Parathyroid adenoma (tissue), 2 donors: Measurements from ENCODE around the gene OR8B12.
"Not testable (repeated sequence)": the region's sequence is repeated elsewhere in the genome, so short reads cannot be mapped to it uniquely, and the experiment has no call there.

Experiments used
- H2AFZ ChIP-seq: fragments of 300-600 bp; sonication (generic); one replicate; pipeline ENCODE4 v1.7.0; 2017; ENCODE audit warnings: antibody characterized with exemption, mild to moderate bottlenecking
- H3K27ac ChIP-seq: fragments of 300-600 bp; sonication (generic); one replicate; pipeline ENCODE4 v1.7.0; 2017
- H3K27me3 ChIP-seq: fragments of 300-600 bp; sonication (generic); one replicate; pipeline ENCODE4 v1.7.0; 2017; ENCODE audit warnings: low read length; ENCODE audit not compliant: control insufficient read depth, insufficient read depth
- H3K36me3 ChIP-seq: fragments of 300-600 bp; sonication (generic); one replicate; pipeline ENCODE4 v1.7.0; 2017; ENCODE audit warnings: low read length; ENCODE audit not compliant: control insufficient read depth, insufficient read depth
- H3K4me1 ChIP-seq: fragments of 300-600 bp; sonication (generic); one replicate; pipeline ENCODE4 v1.7.0; 2017; ENCODE audit warnings: control low read depth
- H3K4me2 ChIP-seq: fragments of 300-600 bp; sonication (generic); one replicate; pipeline ENCODE4 v1.7.0; 2017; ENCODE audit warnings: low read length
- H3K4me3 ChIP-seq: fragments of 300-600 bp; sonication (generic); one replicate; pipeline ENCODE4 v1.7.0; 2017; ENCODE audit warnings: low read depth, low read length
- H3K79me2 ChIP-seq: fragments of 300-600 bp; sonication (generic); one replicate; pipeline ENCODE4 v1.7.0; 2017; ENCODE audit warnings: control low read depth
- H3K9ac ChIP-seq: fragments of 300-600 bp; sonication (generic); one replicate; pipeline ENCODE4 v1.7.0; 2017; ENCODE audit warnings: mild to moderate bottlenecking
- H3K9me3 ChIP-seq: fragments of 300-600 bp; sonication (generic); one replicate; pipeline ENCODE4 v1.7.0; 2017; ENCODE audit warnings: low read length; ENCODE audit not compliant: control insufficient read depth
- TF ChIP-seq, protein P1 (sequence below): fragments of 300-600 bp; sonication (generic); IDR thresholded peaks from one replicate; pipeline ENCODE4 v1.7.0; 2017; ENCODE audit warnings: antibody characterized with exemption, mild to moderate bottlenecking
- donor health status: primary hyperparathyroidism.

Gene OR8B12

DNA sequence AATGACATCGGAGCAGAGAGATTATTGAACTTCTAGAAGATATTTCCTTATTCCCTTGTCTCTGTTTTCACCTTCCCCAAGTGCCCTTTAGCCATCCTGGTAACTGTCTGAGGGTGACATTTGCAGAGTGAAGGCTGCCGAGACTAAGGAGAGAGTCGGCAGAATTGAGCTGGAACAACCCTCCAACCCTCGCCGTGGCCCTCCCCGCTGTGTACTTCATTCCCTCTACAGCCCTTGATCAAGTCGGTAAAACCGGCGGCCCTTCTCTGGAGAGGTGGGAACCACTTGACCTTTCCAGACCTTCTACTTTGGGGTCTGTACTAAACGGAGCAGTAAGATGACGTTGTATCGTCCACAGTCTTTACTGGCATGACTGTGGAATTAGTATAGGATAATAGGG lies 26.1 kb downstream of the OR8B12 start:
- no peak overlapping the region for H3K27ac ChIP-seq
- H3K36me3 ChIP-seq = no peaks in the 10 kb centered on the region
- no peak overlapping the region for H3K9ac ChIP-seq
- no peak overlapping the region for H3K4me3 ChIP-seq
- no peak overlapping the region for H3K4me2 ChIP-seq
- no peak overlapping the region for H2AFZ ChIP-seq
- no peaks in the 10 kb centered on the region for H3K27me3 ChIP-seq
- H3K9me3 ChIP-seq = no peaks in the 10 kb centered on the region
- TF ChIP-seq, protein P1, sequence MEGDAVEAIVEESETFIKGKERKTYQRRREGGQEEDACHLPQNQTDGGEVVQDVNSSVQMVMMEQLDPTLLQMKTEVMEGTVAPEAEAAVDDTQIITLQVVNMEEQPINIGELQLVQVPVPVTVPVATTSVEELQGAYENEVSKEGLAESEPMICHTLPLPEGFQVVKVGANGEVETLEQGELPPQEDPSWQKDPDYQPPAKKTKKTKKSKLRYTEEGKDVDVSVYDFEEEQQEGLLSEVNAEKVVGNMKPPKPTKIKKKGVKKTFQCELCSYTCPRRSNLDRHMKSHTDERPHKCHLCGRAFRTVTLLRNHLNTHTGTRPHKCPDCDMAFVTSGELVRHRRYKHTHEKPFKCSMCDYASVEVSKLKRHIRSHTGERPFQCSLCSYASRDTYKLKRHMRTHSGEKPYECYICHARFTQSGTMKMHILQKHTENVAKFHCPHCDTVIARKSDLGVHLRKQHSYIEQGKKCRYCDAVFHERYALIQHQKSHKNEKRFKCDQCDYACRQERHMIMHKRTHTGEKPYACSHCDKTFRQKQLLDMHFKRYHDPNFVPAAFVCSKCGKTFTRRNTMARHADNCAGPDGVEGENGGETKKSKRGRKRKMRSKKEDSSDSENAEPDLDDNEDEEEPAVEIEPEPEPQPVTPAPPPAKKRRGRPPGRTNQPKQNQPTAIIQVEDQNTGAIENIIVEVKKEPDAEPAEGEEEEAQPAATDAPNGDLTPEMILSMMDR = no peak
- H3K79me2 ChIP-seq = no peaks in the 10 kb centered on the region
- H3K4me1 ChIP-seq = no peaks in the 10 kb centered on the region

DNA sequence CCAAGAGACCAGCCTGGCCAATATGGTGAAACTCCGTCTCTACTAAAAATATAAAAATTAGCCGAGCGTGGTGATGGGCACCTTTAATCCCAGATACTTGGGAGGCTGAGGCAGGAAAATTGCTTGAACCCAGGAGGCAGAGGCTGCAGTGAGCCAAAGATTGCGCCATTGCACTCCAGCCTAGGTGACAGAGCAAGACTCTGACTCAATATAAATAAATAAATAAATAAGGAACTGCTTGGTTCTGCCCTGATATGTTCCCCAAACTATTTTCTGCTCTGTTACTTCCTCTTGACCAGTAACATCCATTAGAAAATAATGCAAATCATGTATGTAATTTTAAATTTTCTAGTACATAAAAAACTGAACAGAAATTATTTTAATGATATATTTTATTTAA lies 28.8 kb downstream of the OR8B12 start:
- not testable (repeated sequence) for H3K9me3 ChIP-seq, H3K9ac ChIP-seq, H2AFZ ChIP-seq, H3K27me3 ChIP-seq, H3K4me3 ChIP-seq, H3K79me2 ChIP-seq, H3K36me3 ChIP-seq, H3K27ac ChIP-seq, H3K4me2 ChIP-seq, H3K4me1 ChIP-seq

- H3K27me3 ChIP-seq = no peaks in the 10 kb centered on the region
- no peak overlapping the region for H2AFZ ChIP-seq
- TF ChIP-seq, protein P1 = no peak
- H3K27ac ChIP-seq = no peak overlapping the region
- no peaks in the 10 kb centered on the region for H3K36me3 ChIP-seq
- H3K9ac ChIP-seq = no peak overlapping the region
- no peaks in the 10 kb centered on the region for H3K79me2 ChIP-seq
- no peaks in the 10 kb centered on the region for H3K9me3 ChIP-seq
- no peak overlapping the region for H3K4me3 ChIP-seq
- no peak overlapping the region for H3K4me2 ChIP-seq
- H3K4me1 ChIP-seq = no peaks in the 10 kb centered on the region
Measured at GRCh38 chr11:124514131-124514530, 29.3 kb downstream of the OR8B12 start.

DNA sequence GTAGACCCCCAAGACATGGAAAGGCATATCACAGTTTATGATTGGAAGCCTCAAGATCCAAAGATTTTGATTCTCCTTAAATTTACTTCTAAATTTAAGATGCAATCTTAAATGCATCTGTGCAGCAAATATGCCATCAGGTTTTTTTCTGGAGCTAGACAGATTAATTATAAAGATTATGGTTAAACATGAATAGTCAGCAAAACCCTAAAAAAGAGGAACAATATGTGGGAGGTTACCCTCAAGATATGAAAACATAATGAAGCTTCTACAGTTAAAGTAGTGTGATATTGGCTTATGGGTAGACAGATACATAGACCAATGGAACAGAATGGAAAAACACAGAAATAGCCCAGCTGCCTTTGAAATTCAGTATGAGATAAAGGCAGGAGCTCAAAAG lies 31.7 kb downstream of the OR8B12 start:
- no peak overlapping the region for H3K4me3 ChIP-seq
- H3K9ac ChIP-seq = no peak overlapping the region
- no peaks in the 10 kb centered on the region for H3K36me3 ChIP-seq
- no peak overlapping the region for H3K4me2 ChIP-seq
- no peak overlapping the region for H3K27ac ChIP-seq
- no peak overlapping the region for H2AFZ ChIP-seq
- H3K79me2 ChIP-seq = no peaks in the 10 kb centered on the region
- no peaks in the 10 kb centered on the region for H3K4me1 ChIP-seq
- TF ChIP-seq, protein P1 = no peak
- H3K27me3 ChIP-seq = no peaks in the 10 kb centered on the region
- H3K9me3 ChIP-seq = no peaks in the 10 kb centered on the region

GRCh38 chr11:124510279-124510678 lies 33.2 kb downstream of the OR8B12 start:
- H3K36me3 ChIP-seq = no peaks in the 10 kb centered on the region
- no peak overlapping the region for H3K9ac ChIP-seq
- H2AFZ ChIP-seq = no peak overlapping the region
- TF ChIP-seq, protein P1 = no peak
- no peak overlapping the region for H3K27ac ChIP-seq
- H3K4me1 ChIP-seq = no peaks in the 10 kb centered on the region
- H3K27me3 ChIP-seq = no peaks in the 10 kb centered on the region
- no peak overlapping the region for H3K4me3 ChIP-seq
- H3K9me3 ChIP-seq = no peaks in the 10 kb centered on the region
- no peaks in the 10 kb centered on the region for H3K79me2 ChIP-seq
- no peak overlapping the region for H3K4me2 ChIP-seq
